HL-60/S4 (cell line): Measurements from ENCODE around the gene MYO1B.
"Not testable (repeated sequence)": the region's sequence is repeated elsewhere in the genome, so short reads cannot be mapped to it uniquely, and the experiment has no call there.

Experiments
- in situ Hi-C: fragments of 300-500 bp; cut with MboI; formaldehyde crosslinking; loops from 2 replicates; pipeline ENCODE4 v1.14.3; 2022; ENCODE audit warnings: low sequenced_read_pairs

MYO1B gene

DNA sequence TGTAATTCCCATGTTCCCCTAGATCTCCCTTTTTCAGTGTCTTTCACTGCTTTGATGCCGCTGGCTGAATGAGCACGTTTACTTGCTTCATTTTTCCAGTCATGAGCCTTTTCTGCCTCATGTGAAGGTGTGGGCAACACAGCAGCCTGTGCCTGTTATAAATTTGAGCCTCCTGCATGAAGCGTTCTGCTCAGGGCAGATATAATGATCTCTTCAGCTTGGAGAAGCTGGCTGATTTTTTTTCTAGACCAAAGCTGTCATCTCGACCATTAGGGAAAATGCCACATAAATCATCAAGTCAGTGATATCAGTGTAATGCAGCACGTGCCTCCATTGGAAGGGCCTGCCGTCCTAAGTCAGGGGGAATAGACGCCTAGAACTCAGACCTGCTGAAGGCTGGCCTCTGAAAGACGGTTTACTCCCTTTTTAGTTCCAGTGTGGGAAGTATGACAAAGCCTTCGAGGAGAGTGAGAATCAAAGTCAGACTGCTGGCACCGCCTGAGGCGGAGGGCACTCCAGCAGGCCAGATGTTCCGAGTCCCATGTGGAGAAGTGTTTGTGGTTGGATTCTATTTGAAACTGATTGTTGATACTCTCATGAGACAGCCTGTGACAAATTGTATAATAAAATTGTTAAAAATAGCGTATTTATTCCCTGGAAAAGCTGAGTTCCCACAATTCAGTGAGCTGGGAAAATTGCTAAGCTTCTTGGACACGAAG is 196.5 kb downstream of the MYO1B start:
- in situ Hi-C loops = no loop called here

DNA sequence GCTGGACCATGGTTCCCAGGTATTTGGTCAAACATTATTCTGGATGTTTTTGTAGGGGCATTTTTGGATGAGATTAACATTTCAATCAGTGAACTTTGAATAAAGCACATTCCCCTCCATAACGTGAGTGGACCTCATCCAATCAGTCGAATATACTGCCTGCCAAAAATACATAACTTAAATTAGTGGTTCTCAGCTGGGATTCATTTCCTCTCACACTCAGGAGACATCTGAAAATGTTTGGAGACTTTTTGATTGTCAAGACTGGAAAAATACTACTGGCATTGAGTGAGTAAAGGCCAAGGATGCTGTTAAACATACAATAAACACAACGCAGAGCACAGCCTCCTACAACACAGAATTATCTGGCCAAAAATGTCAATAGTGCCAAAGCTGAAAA is 198.2 kb downstream of the MYO1B start:
- in situ Hi-C loops = no loop called here

DNA sequence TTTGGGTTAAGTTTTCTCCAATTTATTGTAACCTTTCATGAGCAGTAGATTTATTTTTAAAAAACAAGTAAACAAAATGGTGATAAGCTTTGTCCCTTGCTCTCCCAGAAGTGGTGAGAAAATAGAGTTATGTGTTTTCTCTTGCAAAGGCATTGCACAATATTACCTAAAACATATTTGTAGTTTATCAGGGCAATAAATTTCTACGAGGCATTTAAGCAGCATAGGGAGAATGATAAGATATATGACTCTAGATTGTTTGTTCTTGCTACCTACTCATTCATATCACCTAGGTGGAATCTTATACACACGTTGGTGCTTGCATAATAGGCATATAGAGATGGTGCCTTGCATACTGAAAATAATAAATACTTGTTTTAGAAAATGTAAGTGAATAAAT is 201.7 kb downstream of the MYO1B start:
- in situ Hi-C loops = no loop called here

DNA sequence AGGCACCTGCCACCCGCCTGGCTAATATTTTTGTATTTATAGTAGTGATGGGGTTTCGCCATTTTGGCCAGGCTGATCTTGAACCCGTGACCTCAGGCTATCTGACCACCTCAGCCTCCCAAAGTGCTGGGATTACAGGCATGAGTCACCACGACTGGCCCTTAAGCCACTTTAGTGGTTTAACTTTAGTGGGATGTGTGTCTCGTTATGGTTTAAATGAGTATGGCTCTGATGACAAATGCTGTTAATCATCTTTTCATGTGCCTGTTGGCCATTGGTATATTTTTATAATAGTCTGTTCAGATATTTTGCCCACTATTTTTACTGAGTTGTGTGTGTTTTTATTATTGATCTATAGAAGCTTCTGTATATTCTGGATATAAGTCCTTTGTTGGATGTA is 205.9 kb downstream of the MYO1B start:
- in situ Hi-C loops = no loop called here

DNA sequence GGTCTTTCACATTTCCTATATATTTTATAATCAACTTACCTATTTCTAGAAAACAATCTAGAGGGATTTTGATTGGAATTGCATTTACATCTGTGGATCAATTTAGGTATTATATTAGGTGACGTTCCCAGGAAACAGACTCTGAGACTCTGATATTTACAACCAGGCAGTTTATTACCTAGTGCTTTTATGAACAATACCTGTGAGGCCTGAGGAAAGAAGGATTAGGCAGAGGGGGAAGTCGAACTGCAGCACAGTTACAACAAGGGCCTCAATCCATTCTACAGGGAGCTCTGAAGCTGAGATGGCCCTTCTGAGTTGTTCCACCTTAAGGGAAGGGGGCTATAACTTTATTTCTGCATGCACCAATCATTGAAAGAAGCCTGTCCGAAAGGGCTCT is 206.9 kb downstream of the MYO1B start:
- in situ Hi-C loops = no loop called here

DNA sequence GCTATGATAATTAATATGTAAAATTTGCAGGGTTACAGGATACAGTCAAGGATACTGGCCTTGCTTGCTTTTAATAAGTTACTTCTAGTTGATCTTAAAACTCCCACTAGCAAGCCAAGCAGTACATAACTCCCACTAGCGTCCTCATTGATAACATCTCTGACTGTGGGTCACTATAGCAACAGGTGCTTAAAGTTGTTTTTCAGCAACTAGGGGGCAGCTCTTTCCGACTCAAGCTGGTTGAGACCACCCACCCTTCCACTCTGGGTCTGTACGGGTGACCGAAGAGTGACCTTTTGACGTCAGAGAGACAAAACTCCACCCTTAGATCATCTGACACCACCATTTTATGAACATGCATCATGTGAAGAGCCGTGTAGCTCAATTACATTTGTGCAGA is 208.6 kb downstream of the MYO1B start:
- in situ Hi-C loops = no loop called here

DNA sequence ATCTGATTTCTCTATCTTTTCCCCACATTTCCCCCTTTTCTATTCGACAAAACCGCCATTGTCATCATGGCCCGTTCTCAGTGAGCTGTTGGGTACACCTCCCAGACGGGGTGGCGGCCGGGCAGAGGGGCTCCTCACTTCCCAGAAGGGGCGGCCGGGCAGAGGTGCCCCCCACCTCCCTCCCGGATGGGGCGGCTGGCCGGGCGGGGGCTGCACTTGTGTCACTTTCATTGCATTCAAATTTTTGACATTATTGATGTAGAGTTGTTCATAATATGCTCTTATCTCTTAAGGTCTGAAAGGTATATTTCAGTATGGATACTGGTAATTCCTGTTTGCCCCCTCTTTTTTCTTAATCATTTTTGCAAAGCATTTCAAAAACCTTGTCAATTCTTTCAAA is 211.3 kb downstream of the MYO1B start:
- in situ Hi-C loops = not testable (repeated sequence)

DNA sequence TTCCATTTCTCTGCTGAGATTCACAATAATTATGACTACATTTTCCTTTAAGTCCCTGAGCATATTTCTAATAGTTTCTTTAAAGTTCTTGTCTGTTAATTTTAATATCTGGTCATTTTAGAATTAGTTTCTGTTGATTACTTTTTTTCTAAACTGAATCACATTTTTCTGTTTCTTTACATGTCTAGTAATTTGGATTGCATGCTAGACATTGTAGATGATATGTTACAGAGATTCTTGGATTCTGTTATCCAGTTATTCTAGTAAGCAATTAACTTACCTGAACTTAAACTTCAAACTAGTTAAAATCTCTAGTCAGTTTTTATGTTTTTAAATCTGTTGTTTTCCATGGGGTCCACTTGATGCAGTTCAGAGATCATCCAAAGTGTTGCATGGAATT is 214.0 kb downstream of the MYO1B start:
- in situ Hi-C loops = no loop called here

DNA sequence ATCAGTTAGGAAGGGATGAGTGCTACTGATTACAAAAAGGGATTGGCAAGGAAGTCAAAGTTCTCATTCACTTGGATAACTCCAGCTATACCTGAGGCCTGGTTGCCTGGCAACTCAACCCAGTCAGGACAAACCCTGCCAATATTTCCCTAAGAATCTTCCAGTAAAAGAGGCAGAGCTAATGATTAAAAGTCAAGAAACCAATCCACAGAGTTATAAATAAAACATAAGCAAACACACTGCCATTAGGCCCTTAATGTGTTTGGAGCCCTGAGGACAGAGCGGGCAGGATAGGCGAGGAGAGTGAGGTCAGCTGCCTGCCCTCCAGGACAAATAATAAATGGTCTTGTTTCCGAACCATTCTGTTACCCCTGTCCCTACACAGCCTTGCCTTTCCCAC is 217.2 kb downstream of the MYO1B start:
- in situ Hi-C loops = no loop called here

DNA sequence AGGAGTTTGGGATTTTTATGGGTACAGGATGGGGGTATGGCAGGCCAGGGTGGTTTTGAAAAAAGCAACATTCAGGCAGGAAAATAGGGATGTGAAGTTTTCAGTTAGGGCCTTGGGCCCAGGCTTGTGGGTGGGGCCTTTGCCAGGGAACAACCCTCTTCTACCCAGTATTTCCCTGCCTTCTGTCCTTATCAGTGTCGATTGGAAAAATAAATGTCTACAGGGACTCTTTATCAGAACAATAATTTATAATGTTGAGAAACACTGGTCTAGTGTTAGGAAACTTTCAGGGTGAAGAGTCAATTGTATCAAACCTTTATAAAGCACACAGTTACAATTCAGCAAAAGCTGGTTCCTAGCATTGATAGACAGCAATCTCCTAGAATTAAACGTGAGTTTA is 218.6 kb downstream of the MYO1B start:
- in situ Hi-C loops = no loop called here

DNA sequence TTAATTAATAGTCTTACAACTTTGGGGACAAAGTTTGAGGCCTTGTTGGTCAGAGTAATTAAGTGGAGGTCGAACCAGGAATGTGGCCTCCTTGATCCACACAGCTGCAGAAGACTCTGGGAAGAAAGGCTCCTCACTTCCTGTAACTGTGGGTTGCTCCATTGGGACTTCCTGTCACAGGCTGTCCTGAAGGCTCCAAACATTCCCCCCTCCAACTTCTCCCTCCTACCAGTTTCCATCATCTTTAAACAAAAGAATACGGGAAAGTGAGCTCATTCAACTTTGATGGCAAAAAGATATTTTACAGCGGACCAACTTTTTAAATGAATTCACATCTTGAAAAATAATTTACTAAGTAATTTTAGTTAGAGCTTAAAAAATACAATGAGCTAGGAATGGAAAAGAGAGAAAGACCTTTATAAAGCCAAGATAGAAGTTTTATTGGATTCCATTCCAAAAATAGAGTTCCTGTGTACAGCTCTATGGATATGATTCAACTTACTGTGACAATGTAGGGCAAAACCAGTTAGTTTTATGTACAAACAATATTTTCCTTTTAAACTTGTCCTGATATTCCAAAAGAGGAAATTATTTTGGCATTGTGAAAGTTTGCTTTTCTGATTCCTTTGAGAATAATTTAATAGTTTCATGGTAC is 220.7 kb downstream of the MYO1B start:
- in situ Hi-C loops = no loop called here

DNA sequence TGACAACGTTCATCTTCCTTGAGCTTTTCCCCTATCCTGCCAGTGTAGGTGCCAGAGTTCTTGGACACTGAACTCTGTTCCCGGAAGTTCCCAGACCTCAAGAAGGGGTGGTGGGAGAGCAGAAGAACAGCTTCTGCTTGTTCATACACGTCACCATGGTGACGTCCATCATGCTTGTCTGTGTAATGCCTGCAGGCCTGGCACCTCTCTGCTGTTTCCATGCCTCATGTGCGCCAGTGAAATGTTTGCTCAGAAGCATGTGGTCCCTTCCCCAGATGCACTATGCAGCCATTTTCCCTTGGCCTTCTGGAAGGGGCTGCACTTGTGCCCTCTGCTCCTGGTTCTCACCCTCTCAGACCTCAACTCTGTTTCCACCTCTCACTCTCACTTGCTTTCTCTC is 221.9 kb downstream of the MYO1B start:
- in situ Hi-C loops = no loop called here

DNA sequence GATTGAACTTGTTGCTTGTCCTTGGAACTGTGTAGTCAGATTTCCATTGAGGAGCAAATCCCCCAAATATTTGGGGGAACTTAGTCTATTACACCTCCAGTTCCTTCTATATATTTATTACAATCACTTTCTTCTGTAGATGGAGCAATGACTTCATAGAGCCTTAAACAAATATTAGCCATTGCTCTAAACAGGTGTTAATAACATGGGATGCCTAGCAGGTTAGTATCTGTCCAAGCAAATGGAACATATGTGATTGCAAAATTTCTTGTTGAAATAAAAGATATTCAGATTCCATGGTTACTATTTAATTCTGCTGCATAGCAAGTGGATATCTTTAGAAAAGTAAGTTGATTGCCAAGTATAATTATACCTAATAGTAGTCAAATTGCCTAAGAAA is 225.1 kb downstream of the MYO1B start:
- in situ Hi-C loops = no loop called here

DNA sequence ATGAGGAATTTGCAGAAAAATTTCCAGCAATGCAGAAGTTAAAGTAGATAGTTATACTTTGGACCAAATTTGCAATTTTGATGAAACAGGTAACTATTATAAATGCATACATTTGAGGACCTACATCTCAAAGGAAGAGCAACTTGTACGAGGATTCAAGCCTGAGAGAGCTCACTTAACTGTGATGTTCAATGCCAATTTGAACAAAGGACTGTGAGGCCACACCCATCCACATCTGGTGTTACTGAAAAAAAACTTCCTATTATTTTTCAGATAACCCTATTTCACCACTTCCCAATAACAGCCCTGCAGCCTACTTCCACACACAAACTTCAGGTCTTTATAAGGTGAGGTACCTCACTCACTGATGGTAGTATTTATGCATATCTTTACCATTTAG is 229.3 kb downstream of the MYO1B start:
- in situ Hi-C loops = no loop called here
